ENCODE data around the gene KHDC3L.

GRCh38 chr6:73382462-73383113, 20.1 kb downstream of the KHDC3L start:
- no peak for TF ChIP-seq EP300 (IDR thresholded peaks at IDR 0.05; ENCODE audit: low read depth in 2 of 2, low read length in 2 of 2)
- TF ChIP-seq EP300 (CRISPR knock-in tag; IDR thresholded peaks at IDR 0.05; ENCODE audit: borderline replicate concordance): no peak
- TF ChIP-seq POLR2AphosphoS5 (IDR thresholded peaks at IDR 0.05; ENCODE audit: low read depth, low read length): no peak
- no peak for TF ChIP-seq CTCF (CRISPR knock-in tag; IDR thresholded peaks at IDR 0.05)
- TF ChIP-seq BRCA1 (CRISPR knock-in tag; IDR thresholded peaks at IDR 0.05): no peak
- TF ChIP-seq ZSCAN29 (CRISPR knock-in tag; conservative IDR thresholded peaks at IDR 0.05): no peak
- no peak for TF ChIP-seq HCFC1 (IDR thresholded peaks at IDR 0.05; ENCODE audit: low read depth, low read length)
- no peak for TF ChIP-seq HHEX (CRISPR knock-in tag; IDR thresholded peaks at IDR 0.05)
- TF ChIP-seq ZSCAN12 (CRISPR knock-in tag; IDR thresholded peaks at IDR 0.05): no peak
- no peak for TF ChIP-seq HDAC6 (IDR thresholded peaks at IDR 0.05; ENCODE audit: low read depth, low read length)
- no peak for TF ChIP-seq THYN1 (CRISPR knock-in tag; IDR thresholded peaks at IDR 0.05; ENCODE audit: borderline replicate concordance, low read depth)
